GM12878 (cell line): ENCODE measurements around the gene ACE2. TPM values are rescaled to one million over a fixed set of nuclear protein-coding genes. Genes with fewer than 3 reads are reported as not detected.

Experiments
- ATAC-seq: fragments of 200-7000 bp; cut with Tn5 transposase; 3 replicates; pipeline ENCODE4 v1.9.1; 2020; ENCODE audit warnings: mild to moderate bottlenecking, moderate library complexity
- BruUV-seq: library from RNA; stranded (reverse); fragments of 400-500 nt; replicated peaks from 2 replicates; lab custom pipeline; 2021; lab: Mats Ljungman, UMichigan
- CTCF ChIA-PET: fragments of 300-600 bp; sonication (Branson Sonifier 250); formaldehyde crosslinking; extraction: SDS; loops from one replicate; lab custom pipeline; 2021; ENCODE audit warnings: inconsistent platforms; lab: Yijun Ruan, JAX
- POLR2A ChIA-PET: fragments of 350-600 bp; formaldehyde crosslinking; extraction: SDS; loops from one replicate; lab custom pipeline; 2021; ENCODE audit warnings: inconsistent platforms; lab: Charles Lee
- RAD21 ChIA-PET: fragments of 300-600 bp; sonication (Branson Sonifier 250); formaldehyde crosslinking; loops from one replicate; lab custom pipeline; 2023; ENCODE audit warnings: antibody characterized with exemption; ENCODE audit not compliant: unreplicated experiment; lab: Charles Lee
- SMC1A ChIA-PET: fragments of 300-600 bp; sonication (Branson Sonifier 250); formaldehyde crosslinking; loops from one replicate; lab custom pipeline; 2023; ENCODE audit not compliant: unreplicated experiment, uncharacterized antibody; lab: Charles Lee
- DNase-seq: peaks from one replicate; pipeline ENCODE4 v3.0.0-alpha.2; 2011; ENCODE audit warnings: low read depth, low spot score
- FAIRE-seq: peaks from 3 replicates; lab custom pipeline; 2011; peaks lifted over from hg19 to GRCh38; lab: Jason Lieb, UNC
- H2AFZ ChIP-seq: 2 replicates; pipeline ENCODE4 v1.6.0; 2011; ENCODE audit warnings: low read depth, low read length, control low read depth; ENCODE audit not compliant: control insufficient read depth
- H3K27ac ChIP-seq: 2 replicates; pipeline ENCODE4 v1.5.1; 2011; ENCODE audit warnings: control low read depth; ENCODE audit not compliant: control insufficient read depth, insufficient read depth
- H3K27me3 ChIP-seq, 2 experiments: replicated peaks in 1 of 2; 2 replicates each; pipeline versions ENCODE4 v1.6.0 to v1.6.1; 2011; ENCODE audit warnings: low read length in 1 of 2; ENCODE audit not compliant: control insufficient read depth in 2 of 2, insufficient read depth in 2 of 2
- H3K36me3 ChIP-seq, 2 experiments: 2 replicates each; pipeline ENCODE4 v1.5.1; 2011; ENCODE audit warnings: low read length in 1 of 2; ENCODE audit not compliant: control insufficient read depth in 2 of 2, insufficient read depth in 2 of 2
- H3K4me1 ChIP-seq: 2 replicates; pipeline ENCODE4 v1.6.1; 2011; ENCODE audit warnings: mild to moderate bottlenecking, low read length, moderate library complexity, mixed read lengths; ENCODE audit not compliant: control insufficient read depth, insufficient read depth
- H3K4me2 ChIP-seq: 2 replicates; pipeline ENCODE4 v1.6.0; 2011; ENCODE audit warnings: control low read depth; ENCODE audit not compliant: control insufficient read depth, insufficient read depth
- H3K4me3 ChIP-seq: fragments of 200-600 bp; sonication (generic); 2 replicates; pipeline ENCODE4 v1.5.1; 2016
- H3K79me2 ChIP-seq: 2 replicates; pipeline ENCODE4 v1.6.0; 2011; ENCODE audit warnings: low read length; ENCODE audit not compliant: control insufficient read depth, insufficient read depth
- H3K9ac ChIP-seq: 2 replicates; pipeline ENCODE4 v1.8.0; 2011; ENCODE audit warnings: low read length, control low read depth, mixed read lengths; ENCODE audit not compliant: control insufficient read depth, insufficient read depth
- H3K9me3 ChIP-seq: replicated peaks from 3 replicates; pipeline ENCODE4 v1.5.1; 2011; ENCODE audit warnings: mild to moderate bottlenecking, low read length; ENCODE audit not compliant: control insufficient read depth, insufficient read depth
- H4K20me1 ChIP-seq: 2 replicates; pipeline ENCODE4 v1.6.0; 2011; ENCODE audit not compliant: control insufficient read depth, insufficient read depth
- ASH2L ChIP-seq: fragments of 300-600, 200-600 bp; sonication (generic); IDR thresholded peaks from 2 replicates; pipeline ENCODE4 v1.6.1; 2017; ENCODE audit warnings: low read depth, mild to moderate bottlenecking, borderline replicate concordance
- KDM1A ChIP-seq: fragments of 200-600 bp; sonication (generic); IDR thresholded peaks from 2 replicates; pipeline ENCODE4 v1.6.1; 2016; ENCODE audit warnings: borderline replicate concordance
- MLLT1 ChIP-seq: fragments of 450-650 bp; IDR thresholded peaks from 2 replicates; pipeline ENCODE4 v1.6.1; 2016; ENCODE audit warnings: mild to moderate bottlenecking
- MYC ChIP-seq: IDR thresholded peaks from 2 replicates; pipeline ENCODE4 v1.6.1; 2011; ENCODE audit warnings: mild to moderate bottlenecking, low read length, moderate library complexity, inconsistent platforms; ENCODE audit not compliant: insufficient read depth, insufficient replicate concordance, insufficient read length, severe bottlenecking
- RCOR1 ChIP-seq: conservative IDR thresholded peaks from 2 replicates; pipeline ENCODE4 v1.6.1; 2012; ENCODE audit warnings: low read depth, low read length, improper control_type of control experiment
- SIN3A ChIP-seq: IDR thresholded peaks from 2 replicates; pipeline ENCODE4 v1.6.1; 2012; ENCODE audit warnings: low read depth, low read length, improper control_type of control experiment
- SIX5 ChIP-seq: IDR thresholded peaks from 2 replicates; pipeline ENCODE4 v1.6.1; 2011; ENCODE audit warnings: mild to moderate bottlenecking, low read depth, low read length, moderate library complexity; ENCODE audit not compliant: severe bottlenecking
- SUZ12 ChIP-seq: fragments of 200-600 bp; sonication (generic); IDR thresholded peaks from one replicate; pipeline ENCODE4 v1.6.1; 2018; ENCODE audit warnings: antibody characterized with exemption, mild to moderate bottlenecking; ENCODE audit not compliant: unreplicated experiment
- TCF3 ChIP-seq: IDR thresholded peaks from 2 replicates; pipeline ENCODE4 v1.6.1; 2012; ENCODE audit warnings: low read depth, mild to moderate bottlenecking, low read length, borderline replicate concordance; ENCODE audit not compliant: insufficient read depth
- TCF7 ChIP-seq: IDR thresholded peaks from 2 replicates; pipeline ENCODE4 v1.6.1; 2014; ENCODE audit warnings: antibody characterized with exemption, borderline replicate concordance
- ZBED1 ChIP-seq: IDR thresholded peaks from 2 replicates; pipeline ENCODE4 v1.6.1; 2016; ENCODE audit warnings: borderline replicate concordance
- ZBTB33 ChIP-seq: fragments of 450-650 bp; IDR thresholded peaks from 2 replicates; pipeline ENCODE4 v1.6.1; 2017; ENCODE audit warnings: mild to moderate bottlenecking
- ZNF622 ChIP-seq: fragments of 450-650 bp; IDR thresholded peaks from 2 replicates; pipeline ENCODE4 v1.6.1; 2017; ENCODE audit warnings: mild to moderate bottlenecking, inconsistent platforms
- ZZZ3 ChIP-seq: IDR thresholded peaks from 2 replicates; pipeline ENCODE4 v1.6.1; 2011; ENCODE audit warnings: low read depth; ENCODE audit not compliant: control insufficient read depth, insufficient read length
- WGBS: methylation state at CpG from one replicate; pipeline ENCODE4 v1.1.6; 2016; ENCODE audit warnings: low lambda C conversion rate; ENCODE audit not compliant: insufficient replicate concordance, insufficient coverage; ENCODE audit errors: missing lambda C conversion rate; 5-methylcytosine and 5-hydroxymethylcytosine counted together
- in situ Hi-C: fragments of 300-500 bp; cut with MboI; formaldehyde crosslinking; loops from 9 replicates; pipeline ENCODE4 v1.14.3; 2018; ENCODE audit warnings: mixed read lengths
- intact Hi-C: fragments of 100-400 bp; cut with micrococcal nuclease; formaldehyde crosslinking; loops from one replicate; pipeline ENCODE4 v1.14.2; 2022; ENCODE audit not compliant: unreplicated experiment
- polyA plus RNA-seq, 11 experiments: library from polyadenylated mRNA; depleted of rRNA in 4 of 11; unstranded in 6 of 11; stranded (reverse) in 5 of 11; fragments of >200 nt; fragmentation: Nextera tagmentation in 4 of 11; fragmentation: Illumina TruSeq in 1 of 11; extraction: Ambion mirVana in 4 of 11; extraction: Trizol in 1 of 11; gene quantifications; 1 replicate in 1 of 11; 2 replicates in 10 of 11; pipeline versions ENCODE4 v1.2.1 to v1.2.3, GENCODE V29; 2011 to 2016; ENCODE audit warnings: inconsistent platforms in 2 of 11, missing spikeins in 2 of 11, low read depth in 1 of 11
- total RNA-seq, 4 experiments: library from RNA; depleted of rRNA in 3 of 4; stranded (reverse); fragments of >200 nt in 3 of 4; fragmentation: Illumina TruSeq in 1 of 4; extraction: Trizol in 1 of 4; gene quantifications; 2 replicates each; pipeline versions ENCODE4 v1.2.1 to v1.2.3, GENCODE V29; 2013 to 2021
- TF ChIP-seq, protein P1 (sequence below): fragments of 450-650 bp; IDR thresholded peaks from 2 replicates; pipeline ENCODE4 v1.6.1; 2017; ENCODE audit warnings: mild to moderate bottlenecking, low read depth, inconsistent platforms; ENCODE audit not compliant: poor library complexity, severe bottlenecking

The ACE2 gene
- total and polyA plus RNA-seq, 10 of the 15 experiments (the other 5 are each of a cell fraction or from before 2014, with no cell fraction given), result 0.04 TPM; not detected in 9

DNA sequence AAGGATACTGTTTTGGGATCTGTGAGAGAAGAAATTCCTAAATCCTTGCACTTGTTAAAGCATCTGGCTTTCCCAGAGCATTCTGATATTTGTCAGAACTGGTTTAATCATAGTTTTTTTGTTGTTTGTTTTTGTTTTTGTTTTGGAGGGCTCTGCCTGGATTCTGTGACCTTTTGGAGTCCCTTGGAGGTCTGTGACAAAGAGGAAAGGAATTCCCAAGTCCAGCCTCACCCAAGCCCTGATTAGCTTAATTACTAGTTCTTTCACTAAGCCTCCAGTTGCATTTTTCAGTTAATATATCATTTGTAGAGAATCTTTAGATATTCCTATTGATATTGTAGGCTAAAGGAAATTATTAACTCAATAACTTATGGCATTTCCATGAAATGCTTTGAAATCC, 711 bp downstream of the ACE2 start (continued):
- TF ChIP-seq, protein P1, sequence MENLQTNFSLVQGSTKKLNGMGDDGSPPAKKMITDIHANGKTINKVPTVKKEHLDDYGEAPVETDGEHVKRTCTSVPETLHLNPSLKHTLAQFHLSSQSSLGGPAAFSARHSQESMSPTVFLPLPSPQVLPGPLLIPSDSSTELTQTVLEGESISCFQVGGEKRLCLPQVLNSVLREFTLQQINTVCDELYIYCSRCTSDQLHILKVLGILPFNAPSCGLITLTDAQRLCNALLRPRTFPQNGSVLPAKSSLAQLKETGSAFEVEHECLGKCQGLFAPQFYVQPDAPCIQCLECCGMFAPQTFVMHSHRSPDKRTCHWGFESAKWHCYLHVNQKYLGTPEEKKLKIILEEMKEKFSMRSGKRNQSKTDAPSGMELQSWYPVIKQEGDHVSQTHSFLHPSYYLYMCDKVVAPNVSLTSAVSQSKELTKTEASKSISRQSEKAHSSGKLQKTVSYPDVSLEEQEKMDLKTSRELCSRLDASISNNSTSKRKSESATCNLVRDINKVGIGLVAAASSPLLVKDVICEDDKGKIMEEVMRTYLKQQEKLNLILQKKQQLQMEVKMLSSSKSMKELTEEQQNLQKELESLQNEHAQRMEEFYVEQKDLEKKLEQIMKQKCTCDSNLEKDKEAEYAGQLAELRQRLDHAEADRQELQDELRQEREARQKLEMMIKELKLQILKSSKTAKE, result no peak
- TF ChIP-seq, all 136 proteins: peak for 0

GRCh38 chrX:15599461-15599860, 1.3 kb downstream of the ACE2 start:
- no peaks in the 10 kb centered on the region for H3K36me3 ChIP-seq
- H3K27me3 ChIP-seq, result no peaks in the 10 kb centered on the region; a peak in 2 of 4 replicates
- no peaks in the 10 kb centered on the region for H3K9me3 ChIP-seq
- DNase-seq, result no peak
- WGBS, result 7% methylated on average over 4 of the region's 4 CpGs
- no peak overlapping the region for H3K4me2 ChIP-seq
- H3K4me1 ChIP-seq, result no peaks in the 10 kb centered on the region
- FAIRE-seq, result no peak
- H3K79me2 ChIP-seq, result no peaks in the 10 kb centered on the region
- ChIA-PET POLR2A (no interaction called here), RAD21 (no interaction called here), CTCF (no interaction called here), SMC1A (no interaction called here)
- no peak overlapping the region for H2AFZ ChIP-seq
- BruUV-seq, result no TSS peak
- no peaks in the 10 kb centered on the region for H4K20me1 ChIP-seq
- no peak overlapping the region for H3K9ac ChIP-seq
- H3K27ac ChIP-seq, result no peak overlapping the region
- intact Hi-C loops, result no loop called here
- H3K4me3 ChIP-seq, result no peak overlapping the region
- no peak for ATAC-seq
- in situ Hi-C loops, result no loop called here
- no peak for TF ChIP-seq TCF7
- TF ChIP-seq ASH2L, result no peak
- no peak for TF ChIP-seq ZZZ3
- TF ChIP-seq SIN3A, result no peak
- no peak for TF ChIP-seq KDM1A
- TF ChIP-seq, protein P1, result no peak
- TF ChIP-seq SIX5, result no peak
- TF ChIP-seq TCF3, result no peak
- no peak for TF ChIP-seq MYC
- TF ChIP-seq ZBED1, result no peak
- no peak for TF ChIP-seq ZNF622
- TF ChIP-seq MLLT1, result no peak
- no peak for TF ChIP-seq ZBTB33
- no peak for TF ChIP-seq SUZ12
- no peak for TF ChIP-seq RCOR1
